Activated CD4-positive, CD25-positive, alpha-beta regulatory T cell treated with anti-CD3 and anti-CD28 coated beads, Interleukin-2, amount 50 U/mL, for 16 hours (primary cell): ENCODE results near the gene NAGLU.

Experiments used
- DNase-seq: peaks from one replicate; pipeline ENCODE4 v3.0.0-alpha.2; 2020; ENCODE audit warnings: low read depth, low spot score

Gene NAGLU

GRCh38 chr17:42564815-42565522 lies 28.9 kb downstream of the NAGLU start:
- DNase-seq: no peak

- no peak for DNase-seq
Observed at GRCh38 chr17:42565523-42566214, 29.6 kb downstream of the NAGLU start.

GRCh38 chr17:42566215-42566882 lies 30.3 kb downstream of the NAGLU start:
- no peak for DNase-seq

- peak; percentile 81 for DNase-seq
Observed at GRCh38 chr17:42566883-42567573, 31.0 kb downstream of the NAGLU start, which contains the start of gene MLX. Gene MLX (plus strand): TSS chr17:42567100. CDS start chr17:42567125, 25 bp downstream.

GRCh38 chr17:42568341-42569111 lies 32.5 kb downstream of the NAGLU start:
- DNase-seq: no peak

GRCh38 chr17:42571435-42572225 lies 35.6 kb downstream of the NAGLU start:
- no peak for DNase-seq

GRCh38 chr17:42573095-42573494 lies 37.1 kb downstream of the NAGLU start:
- no peak for DNase-seq

GRCh38 chr17:42574463-42574862 lies 38.4 kb downstream of the NAGLU start:
- no peak for DNase-seq

GRCh38 chr17:42577140-42577531 lies 41.1 kb downstream of the NAGLU start:
- DNase-seq: no peak

GRCh38 chr17:42577532-42578281 lies 41.7 kb downstream of the NAGLU start, which contains the start of gene PSMC3IP:
Gene PSMC3IP (minus strand): TSS chr17:42577729. CDS start chr17:42577686, 43 bp downstream.
- DNase-seq: peak; percentile 88

GRCh38 chr17:42578282-42578869 lies 42.3 kb downstream of the NAGLU start:
- peak; percentile 38 for DNase-seq

GRCh38 chr17:42579794-42580551 lies 43.9 kb downstream of the NAGLU start:
- DNase-seq: no peak

- DNase-seq: no peak
Observed at GRCh38 chr17:42581744-42582270, 45.8 kb downstream of the NAGLU start.

GRCh38 chr17:42584880-42585279 lies 48.8 kb downstream of the NAGLU start:
- DNase-seq: no peak

- DNase-seq: no peak
Observed at GRCh38 chr17:42585353-42585752, 49.3 kb downstream of the NAGLU start.

- DNase-seq: no peak
Observed at GRCh38 chr17:42586514-42587230, 50.6 kb downstream of the NAGLU start.

- DNase-seq: no peak
Observed at GRCh38 chr17:42590886-42591285, 54.8 kb downstream of the NAGLU start.
